Activated T-cell treated with anti-CD3 and anti-CD28 coated beads for 4 hours (primary cell): ENCODE measurements around the gene ANKMY1.

Experiments
- DNase-seq: peaks from one replicate; pipeline ENCODE4 v3.0.0-alpha.2; 2020

The ANKMY1 gene

GRCh38 chr2:240457223-240458043 is 100.4 kb downstream of the ANKMY1 start:
- DNase-seq: no peak

- DNase-seq: no peak
These were observed 101.2 kb downstream of the ANKMY1 start for GRCh38 chr2:240456447-240457222.

GRCh38 chr2:240455647-240456446 is 101.9 kb downstream of the ANKMY1 start:
- DNase-seq: no peak

- DNase-seq: no peak
These were observed 102.5 kb downstream of the ANKMY1 start for GRCh38 chr2:240455272-240455646.

GRCh38 chr2:240454106-240454901 is 103.5 kb downstream of the ANKMY1 start:
- no peak for DNase-seq

- DNase-seq: no peak
These were observed 104.2 kb downstream of the ANKMY1 start for GRCh38 chr2:240453461-240454105.

GRCh38 chr2:240452462-240453256 is 105.1 kb downstream of the ANKMY1 start:
- no peak for DNase-seq

GRCh38 chr2:240451791-240452461 is 105.9 kb downstream of the ANKMY1 start:
- no peak for DNase-seq

GRCh38 chr2:240451108-240451611 is 106.6 kb downstream of the ANKMY1 start:
- DNase-seq: no peak

- DNase-seq: no peak
These were observed 107.2 kb downstream of the ANKMY1 start for GRCh38 chr2:240450532-240451107.

GRCh38 chr2:240449764-240450531 is 107.8 kb downstream of the ANKMY1 start:
- DNase-seq: no peak

- no peak for DNase-seq
These were observed 109.2 kb downstream of the ANKMY1 start for GRCh38 chr2:240448387-240449274.

GRCh38 chr2:240447934-240448333 is 109.9 kb downstream of the ANKMY1 start:
- no peak for DNase-seq

GRCh38 chr2:240447331-240447730 is 110.5 kb downstream of the ANKMY1 start:
- DNase-seq: no peak

- DNase-seq: no peak
These were observed 111.1 kb downstream of the ANKMY1 start for GRCh38 chr2:240446664-240447175.

GRCh38 chr2:240445961-240446663 is 111.7 kb downstream of the ANKMY1 start:
- DNase-seq: no peak

GRCh38 chr2:240444464-240444863 is 113.3 kb downstream of the ANKMY1 start:
- no peak for DNase-seq
